CD14-positive monocyte (primary cell): ENCODE data around the gene MAP10. TPM values are rescaled to one million over a fixed set of nuclear protein-coding genes. Genes with fewer than 3 reads are reported as not detected.

Experiments
- DNase-seq, 3 donors: peaks; one replicate each; pipeline ENCODE4 v3.0.0-alpha.2; 2011 to 2022
- H2AFZ ChIP-seq: 2 replicates; pipeline ENCODE4 v1.6.0; 2012; ENCODE audit warnings: mild to moderate bottlenecking, low read depth, low read length, inconsistent platforms; ENCODE audit not compliant: insufficient read depth, poor library complexity, severe bottlenecking
- H3K27ac ChIP-seq, 2 donors: 1 replicate in 1 of 2; 2 replicates in 1 of 2; pipeline ENCODE4 v1.5.1; 2012 to 2013; ENCODE audit warnings: low read length in 2 of 2, control low read depth in 1 of 2, inconsistent platforms in 1 of 2, low read depth in 1 of 2, mild to moderate bottlenecking in 1 of 2
- H3K27me3 ChIP-seq, 2 donors: one replicate each; pipeline versions ENCODE4 v1.6.0 to v1.6.1; 2011 to 2013; ENCODE audit warnings: low read length in 2 of 2; ENCODE audit not compliant: control insufficient read depth in 2 of 2, insufficient read depth in 2 of 2
- H3K36me3 ChIP-seq, 2 donors: replicated peaks in 1 of 2; 1 replicate in 1 of 2; 2 replicates in 1 of 2; pipeline versions ENCODE4 v1.5.1 to v1.6.1; 2012 to 2013; ENCODE audit warnings: low read length in 2 of 2, control low read depth in 1 of 2, inconsistent platforms in 1 of 2, mild to moderate bottlenecking in 1 of 2; ENCODE audit not compliant: insufficient read depth in 2 of 2, control insufficient read depth in 1 of 2
- H3K4me1 ChIP-seq, 2 donors: 1 replicate in 1 of 2; 2 replicates in 1 of 2; pipeline versions ENCODE4 v1.5.1 to v1.6.1; 2012 to 2013; ENCODE audit warnings: low read length in 2 of 2, control low read depth in 1 of 2, inconsistent platforms in 1 of 2, mild to moderate bottlenecking in 1 of 2, moderate library complexity in 1 of 2; ENCODE audit not compliant: insufficient read depth in 2 of 2, control insufficient read depth in 1 of 2
- H3K4me2 ChIP-seq: replicated peaks from 2 replicates; pipeline ENCODE3; 2012; ENCODE audit warnings: low read length, moderate library complexity, mild to moderate bottlenecking; ENCODE audit not compliant: poor library complexity, severe bottlenecking; ENCODE audit errors: extremely low read depth
- H3K4me3 ChIP-seq, 3 experiments: fragments of 200-600 bp in 1 of 3; sonication (generic) in 1 of 3; replicated peaks in 1 of 3; 1 replicate in 2 of 3; 2 replicates in 1 of 3; pipeline ENCODE4 v1.5.1; 2011 to 2013; ENCODE audit warnings: low read length in 3 of 3, mild to moderate bottlenecking in 3 of 3, control low read depth in 2 of 3, low read depth in 2 of 3, inconsistent platforms in 1 of 3, moderate library complexity in 1 of 3
- H3K79me2 ChIP-seq: 2 replicates; pipeline ENCODE4 v1.6.0; 2012; ENCODE audit warnings: mild to moderate bottlenecking, control low read depth, inconsistent platforms, low read length, moderate library complexity; ENCODE audit not compliant: insufficient read depth
- H3K9ac ChIP-seq: 2 replicates; pipeline ENCODE4 v1.6.0; 2017; ENCODE audit warnings: low read length, mild to moderate bottlenecking; ENCODE audit not compliant: insufficient read depth, poor library complexity, severe bottlenecking
- H3K9me3 ChIP-seq, 2 donors: replicated peaks in 1 of 2; 1 replicate in 1 of 2; 2 replicates in 1 of 2; pipeline versions ENCODE4 v1.5.1 to v1.6.1; 2012 to 2013; ENCODE audit warnings: low read length in 2 of 2, control low read depth in 1 of 2; ENCODE audit not compliant: control insufficient read depth in 1 of 2, insufficient read depth in 1 of 2
- H4K20me1 ChIP-seq: 2 replicates; pipeline ENCODE4 v1.6.0; 2012; ENCODE audit warnings: mild to moderate bottlenecking, low read length, control low read depth, moderate library complexity; ENCODE audit not compliant: insufficient read depth
- H3K27ac Mint-ChIP-seq, 7 donors: one replicate each; pipeline ENCODE4 v1.8.0; 2020; ENCODE audit warnings: mild to moderate bottlenecking in 7 of 7, mixed read lengths in 7 of 7, moderate library complexity in 6 of 7, inconsistent platforms in 2 of 7
- H3K27me3 Mint-ChIP-seq, 3 donors: one replicate each; pipeline ENCODE4 v1.8.0; 2021 to 2022; ENCODE audit warnings: low read depth in 3 of 3, mild to moderate bottlenecking in 3 of 3, mixed read lengths in 3 of 3, moderate library complexity in 3 of 3, inconsistent platforms in 1 of 3
- H3K36me3 Mint-ChIP-seq, 2 donors: one replicate each; pipeline ENCODE4 v1.8.0; 2020; ENCODE audit warnings: mixed read lengths in 2 of 2, inconsistent platforms in 1 of 2, mild to moderate bottlenecking in 1 of 2
- H3K4me1 Mint-ChIP-seq: one replicate; pipeline ENCODE4 v1.8.0; 2020; ENCODE audit warnings: mild to moderate bottlenecking, mixed read lengths
- H3K4me3 Mint-ChIP-seq, 2 donors: one replicate each; pipeline ENCODE4 v1.8.0; 2020; ENCODE audit warnings: mild to moderate bottlenecking in 2 of 2, mixed read lengths in 2 of 2, moderate library complexity in 1 of 2
- H3K9me3 Mint-ChIP-seq, 7 donors: one replicate each; pipeline ENCODE4 v1.8.0; 2020 to 2022; ENCODE audit warnings: mixed read lengths in 7 of 7, mild to moderate bottlenecking in 6 of 7, moderate library complexity in 6 of 7, inconsistent platforms in 2 of 7
- WGBS: methylation state at CpG from one replicate; pipeline ENCODE4 v1.1.5; 2013; ENCODE audit warnings: missing lambda C conversion rate; ENCODE audit not compliant: insufficient coverage; 5-methylcytosine and 5-hydroxymethylcytosine counted together
- intact Hi-C, 2 donors: fragments of 100-400 bp; cut with micrococcal nuclease; formaldehyde crosslinking; loops; one replicate each; pipeline versions ENCODE4 v1.15.0 to v1.15.1; 2023
- polyA minus RNA-seq: library from RNA; depleted of rRNA, polyadenylated mRNA; stranded (reverse); fragments of >200 nt; gene quantifications from 2 replicates; pipeline ENCODE4 v1.2.3, GENCODE V29; 2012
- polyA plus RNA-seq, 3 donors: library from polyadenylated mRNA; depleted of rRNA in 1 of 3; unstranded in 2 of 3; stranded (reverse) in 1 of 3; fragments of 300-500 nt in 2 of 3; fragments of >200 nt in 1 of 3; fragmentation: Illumina TruSeq in 2 of 3; gene quantifications; 1 replicate in 2 of 3; 2 replicates in 1 of 3; pipeline ENCODE4 v1.2.3, GENCODE V29; 2012 to 2021
- total RNA-seq, 12 experiments: library from RNA in 1 of 12; stranded (reverse) in 1 of 12; fragments of 120-200 nt in 1 of 12; gene quantifications; one replicate each; pipeline ENCODE4 v1.2.4 and lab custom pipeline; 2013 to 2026; ENCODE audit warnings: mixed read lengths in 6 of 12, inconsistent platforms in 1 of 12
- TF ChIP-seq, protein P1 (sequence below): fragments of 200-600 bp; IDR thresholded peaks from one replicate; pipeline ENCODE4 v1.8.0; 2022; ENCODE audit warnings: antibody characterized with exemption, mild to moderate bottlenecking

The MAP10 gene, protein sequence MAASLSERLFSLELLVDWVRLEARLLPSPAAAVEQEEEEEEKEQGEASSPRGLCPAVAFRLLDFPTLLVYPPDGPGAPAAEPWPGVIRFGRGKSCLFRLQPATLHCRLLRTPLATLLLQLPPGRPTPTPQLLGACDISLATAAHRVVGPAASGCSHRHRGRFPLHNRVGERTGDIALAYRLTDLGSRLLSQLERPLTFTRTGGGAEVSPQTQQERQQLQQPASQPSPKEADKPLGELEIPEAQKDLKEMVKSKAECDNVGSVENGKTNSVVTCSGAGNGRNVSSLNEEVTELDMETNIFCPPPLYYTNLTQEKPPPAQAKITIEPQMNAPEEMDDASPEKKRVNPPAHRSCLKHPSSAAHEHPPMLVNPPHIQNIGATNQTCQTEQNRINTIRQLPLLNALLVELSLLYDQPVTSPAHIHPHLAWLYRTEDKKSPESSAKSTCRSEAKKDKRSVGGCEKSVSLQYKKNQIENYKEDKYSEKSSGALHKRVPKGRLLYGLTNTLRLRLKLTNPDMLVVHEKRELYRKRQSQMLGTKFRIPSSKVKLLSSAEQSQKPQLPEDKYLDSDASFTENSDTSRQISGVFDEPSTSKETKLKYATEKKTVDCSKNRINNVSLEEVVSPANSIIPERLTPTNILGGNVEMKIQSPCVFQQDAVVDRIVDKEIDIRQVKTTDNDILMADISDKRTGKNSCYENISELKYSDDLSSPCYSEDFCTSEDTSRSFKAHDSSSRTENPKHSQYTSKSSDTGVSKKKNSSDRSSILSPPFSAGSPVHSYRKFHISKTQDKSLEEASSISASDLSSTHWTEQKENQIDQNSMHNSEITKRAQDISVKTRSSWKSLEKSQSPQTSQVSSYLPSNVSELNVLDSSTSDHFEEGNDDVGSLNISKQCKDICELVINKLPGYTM
- total RNA-seq (2013), result 3.2 TPM
- polyA plus RNA-seq, result 1 to 10 TPM in 2 of 3 donors, under 1 TPM in 1; 0.53 to 2.3 (median 1.1) TPM
- 2.1 and 3.6 TPM in 2 replicates for polyA minus RNA-seq
- total RNA-seq (lab: John Stamatoyannopoulos, UW), result 1.7 to 8.7 (median 2.7) reads per million in 11 experiments

DNA sequence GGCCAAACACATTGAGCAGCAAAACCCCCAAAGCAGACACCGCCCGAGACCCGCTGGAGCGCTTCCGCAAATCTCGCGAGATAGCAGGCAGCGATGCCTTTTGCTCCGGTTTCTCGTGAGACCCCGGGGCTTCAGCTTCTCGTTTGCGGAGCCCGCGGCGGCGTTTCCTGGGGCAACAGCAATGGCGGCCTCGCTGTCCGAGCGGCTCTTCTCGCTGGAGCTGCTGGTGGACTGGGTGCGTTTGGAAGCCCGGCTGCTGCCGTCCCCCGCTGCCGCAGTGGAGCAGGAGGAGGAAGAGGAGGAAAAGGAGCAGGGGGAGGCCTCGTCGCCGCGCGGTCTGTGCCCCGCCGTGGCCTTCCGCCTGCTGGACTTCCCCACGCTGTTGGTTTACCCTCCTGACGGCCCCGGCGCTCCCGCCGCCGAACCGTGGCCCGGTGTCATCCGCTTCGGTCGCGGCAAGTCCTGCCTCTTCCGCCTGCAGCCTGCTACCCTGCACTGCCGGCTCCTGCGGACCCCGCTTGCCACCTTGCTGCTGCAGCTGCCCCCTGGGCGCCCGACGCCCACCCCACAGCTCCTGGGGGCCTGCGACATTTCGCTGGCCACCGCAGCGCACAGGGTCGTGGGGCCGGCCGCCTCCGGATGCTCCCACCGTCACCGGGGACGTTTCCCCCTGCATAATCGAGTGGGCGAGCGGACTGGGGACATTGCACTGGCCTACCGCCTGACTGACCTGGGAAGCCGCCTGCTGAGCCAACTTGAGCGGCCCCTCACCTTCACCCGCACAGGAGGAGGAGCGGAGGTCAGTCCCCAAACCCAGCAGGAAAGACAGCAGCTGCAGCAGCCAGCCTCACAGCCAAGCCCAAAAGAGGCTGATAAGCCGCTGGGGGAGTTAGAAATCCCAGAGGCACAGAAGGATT, at the start of gene MAP10:
MAP10 (plus strand) TSS at position 148 of the 917 bp plus-strand sequence; CDS start at position 182, 34 bp downstream.
- Histone ChIP-seq H3K4me1 (peaks cover 15 to 19% of the 10 kb centered on the region in 2 donors), H2AFZ (peak within 1 kb of the TSS; percentile 86), H3K79me2 (no peaks in the 10 kb centered on the region), H3K9me3 (no peaks in the 10 kb centered on the region), H3K27me3 (no peaks in the 10 kb centered on the region), H3K36me3 (no peaks in the 10 kb centered on the region), H4K20me1 (no peaks in the 10 kb centered on the region), H3K4me2 (peak within 1 kb of the TSS; percentile 93), H3K4me3 (peak within 1 kb of the TSS; percentile 64 to 86 (median 84)), H3K9ac (peak within 1 kb of the TSS; percentile 90), H3K27ac (peak within 1 kb of the TSS; percentile 78 to 83)
- WGBS, result 4% methylated on average over 75 of the region's 75 CpGs
- DNase-seq, result peak; percentile 73 to 81 (median 73)
- peaks cover 0 to 5% (median 0%) of the 10 kb centered on the region in 7 donors for H3K9me3 Mint-ChIP-seq
- intact Hi-C loops, result no loop called here
- H3K36me3 Mint-ChIP-seq, result peaks cover 0 to 2% of the 10 kb centered on the region in 2 donors
- peak within 1 kb of the TSS; percentile 94 to 95 for H3K4me3 Mint-ChIP-seq
- H3K27me3 Mint-ChIP-seq, result peaks cover 1 to 5% (median 5%) of the 10 kb centered on the region in 3 donors
- TF ChIP-seq, protein P1, sequence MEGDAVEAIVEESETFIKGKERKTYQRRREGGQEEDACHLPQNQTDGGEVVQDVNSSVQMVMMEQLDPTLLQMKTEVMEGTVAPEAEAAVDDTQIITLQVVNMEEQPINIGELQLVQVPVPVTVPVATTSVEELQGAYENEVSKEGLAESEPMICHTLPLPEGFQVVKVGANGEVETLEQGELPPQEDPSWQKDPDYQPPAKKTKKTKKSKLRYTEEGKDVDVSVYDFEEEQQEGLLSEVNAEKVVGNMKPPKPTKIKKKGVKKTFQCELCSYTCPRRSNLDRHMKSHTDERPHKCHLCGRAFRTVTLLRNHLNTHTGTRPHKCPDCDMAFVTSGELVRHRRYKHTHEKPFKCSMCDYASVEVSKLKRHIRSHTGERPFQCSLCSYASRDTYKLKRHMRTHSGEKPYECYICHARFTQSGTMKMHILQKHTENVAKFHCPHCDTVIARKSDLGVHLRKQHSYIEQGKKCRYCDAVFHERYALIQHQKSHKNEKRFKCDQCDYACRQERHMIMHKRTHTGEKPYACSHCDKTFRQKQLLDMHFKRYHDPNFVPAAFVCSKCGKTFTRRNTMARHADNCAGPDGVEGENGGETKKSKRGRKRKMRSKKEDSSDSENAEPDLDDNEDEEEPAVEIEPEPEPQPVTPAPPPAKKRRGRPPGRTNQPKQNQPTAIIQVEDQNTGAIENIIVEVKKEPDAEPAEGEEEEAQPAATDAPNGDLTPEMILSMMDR, result no peak
- peak within 1 kb of the TSS; percentile 79 to 97 (median 93) for H3K27ac Mint-ChIP-seq
- peaks cover 34% of the 10 kb centered on the region for H3K4me1 Mint-ChIP-seq
